ENCODE results near the gene DOHH.

GRCh38 chr19:3494051-3494450 lies 6.4 kb downstream of the DOHH start:
- TF ChIP-seq REST (IDR thresholded peaks at IDR 0.05) (no peak), RAD21 (IDR thresholded peaks at IDR 0.05) (no peak), FOXA1 (IDR thresholded peaks at IDR 0.05) (no peak), TAF1 (conservative IDR thresholded peaks at IDR 0.05) (no peak), RXRA (IDR thresholded peaks at IDR 0.05) (no peak), SP1 (IDR thresholded peaks at IDR 0.05) (no peak), YY1 (IDR thresholded peaks at IDR 0.05) (no peak), JUND (IDR thresholded peaks at IDR 0.05) (no peak)
- TF ChIP-seq, protein P1, sequence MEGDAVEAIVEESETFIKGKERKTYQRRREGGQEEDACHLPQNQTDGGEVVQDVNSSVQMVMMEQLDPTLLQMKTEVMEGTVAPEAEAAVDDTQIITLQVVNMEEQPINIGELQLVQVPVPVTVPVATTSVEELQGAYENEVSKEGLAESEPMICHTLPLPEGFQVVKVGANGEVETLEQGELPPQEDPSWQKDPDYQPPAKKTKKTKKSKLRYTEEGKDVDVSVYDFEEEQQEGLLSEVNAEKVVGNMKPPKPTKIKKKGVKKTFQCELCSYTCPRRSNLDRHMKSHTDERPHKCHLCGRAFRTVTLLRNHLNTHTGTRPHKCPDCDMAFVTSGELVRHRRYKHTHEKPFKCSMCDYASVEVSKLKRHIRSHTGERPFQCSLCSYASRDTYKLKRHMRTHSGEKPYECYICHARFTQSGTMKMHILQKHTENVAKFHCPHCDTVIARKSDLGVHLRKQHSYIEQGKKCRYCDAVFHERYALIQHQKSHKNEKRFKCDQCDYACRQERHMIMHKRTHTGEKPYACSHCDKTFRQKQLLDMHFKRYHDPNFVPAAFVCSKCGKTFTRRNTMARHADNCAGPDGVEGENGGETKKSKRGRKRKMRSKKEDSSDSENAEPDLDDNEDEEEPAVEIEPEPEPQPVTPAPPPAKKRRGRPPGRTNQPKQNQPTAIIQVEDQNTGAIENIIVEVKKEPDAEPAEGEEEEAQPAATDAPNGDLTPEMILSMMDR (IDR thresholded peaks at IDR 0.05; ENCODE audit: low read depth, low read length, missing input control): no peak
- TF ChIP-seq, protein P2, sequence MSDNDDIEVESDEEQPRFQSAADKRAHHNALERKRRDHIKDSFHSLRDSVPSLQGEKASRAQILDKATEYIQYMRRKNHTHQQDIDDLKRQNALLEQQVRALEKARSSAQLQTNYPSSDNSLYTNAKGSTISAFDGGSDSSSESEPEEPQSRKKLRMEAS (IDR thresholded peaks at IDR 0.05): no peak

Measured in liver (tissue), 3 donors.